Measurements from ENCODE around the gene HDAC11. TPM values are rescaled to one million over a fixed set of nuclear protein-coding genes. Genes with fewer than 3 reads are reported as not detected.

The HDAC11 gene
- 2.7 and 8.1 TPM in 2 replicates for total RNA-seq (2011; cell fraction: chromatin; rRNA removed; ENCODE audit: low replicate concordance)
- total RNA-seq (2011; cell fraction: nucleolus; rRNA removed), result 7.7 and 8.8 TPM in 2 replicates
- total RNA-seq (2011; cell fraction: nucleoplasm; rRNA removed), result 5.1 and 6.9 TPM in 2 replicates
- total RNA-seq (2014; rRNA removed), result 4.1 and 8.2 TPM in 2 replicates
- total RNA-seq (2014; rRNA removed; fragmentation: Illumina TruSeq; extraction: Trizol), result 2.5 and 3.1 TPM in 2 replicates
- 4.6 TPM in 2 replicates for total RNA-seq (2015; rRNA removed; fragmentation: Illumina TruSeq; extraction: Trizol)
- total RNA-seq (2021), result 4.6 and 6.0 TPM in 2 replicates
- polyA plus RNA-seq (2011; rRNA removed), result 4.6 and 6.4 TPM in 2 replicates
- polyA plus RNA-seq (2011; cell fraction: cytosol; rRNA removed), result 6.6 and 7.2 TPM in 2 replicates
- 4.0 and 4.1 TPM in 2 replicates for polyA plus RNA-seq (2011; cell fraction: nucleus; rRNA removed)
- polyA plus RNA-seq (2012), result 6.2 and 9.2 TPM in 2 replicates
- 4.5 and 4.9 TPM in 2 replicates for polyA plus RNA-seq (2014; fragmentation: Illumina TruSeq; extraction: Trizol)
- 1 to 10 TPM in 1 of 2 experiments, under 1 TPM in 1; 0.60 to 1.2 TPM for polyA plus RNA-seq (2014; fragmentation: Nextera tagmentation; extraction: Ambion mirVana)
- 5.0 and 7.9 TPM in 2 replicates for polyA plus RNA-seq (2014; rRNA removed)
- polyA minus RNA-seq (2011; rRNA and poly(A)+ RNA removed), result 3.7 and 4.3 TPM in 2 replicates
- polyA minus RNA-seq (2011; cell fraction: cytosol; rRNA and poly(A)+ RNA removed), result 2.7 and 3.1 TPM in 2 replicates
- polyA minus RNA-seq (2011; cell fraction: nucleus; rRNA and poly(A)+ RNA removed), result 2.4 and 4.4 TPM in 2 replicates
- percentile 49 among the genes with signal in this experiment for Bru-seq, nascent RNA
- percentile 43 among the genes with signal in this experiment for BruChase-seq, experiment 1, labeled RNA remaining after a 2-hour chase
- percentile 41 among the genes with signal in this experiment for BruChase-seq, experiment 2, labeled RNA remaining after a 6-hour chase
- long read RNA-seq, experiment 1, partial matches to known transcripts, result 7 of 27 reads
- long read RNA-seq, experiment 1, other reads (novel, unspliced or antisense), result 12 of 27 reads
- long read RNA-seq, experiment 2, partial matches to known transcripts, result 1 of 4 reads
- long read RNA-seq, experiment 2, other reads (novel, unspliced or antisense), result 3 of 4 reads
- long read RNA-seq, experiment 3, partial matches to known transcripts, result 1 of 6 reads
- long read RNA-seq, experiment 3, other reads (novel, unspliced or antisense), result 1 of 6 reads

- FAIRE-seq (peak; percentile 90), ATAC-seq (peak; percentile 96), DNase-seq (ENCODE audit: extremely low read depth in 1 of 4, low spot score in 3 of 4) (peak; percentile 99 to 100 (median 100))
- Histone ChIP-seq H2AFZ (ENCODE audit: low read depth, low read length) (peak within 1 kb of the TSS; percentile 95), H3K9ac (ENCODE audit: insufficient read depth in 1 of 2, low read depth in 2 of 2, low read length in 2 of 2) (peak within 1 kb of the TSS; percentile 75 to 93), H3K36me3 (ENCODE audit: control insufficient read depth, insufficient read depth, low read length) (no peaks in the 10 kb centered on the region; the same call in 2 of the 3 replicates), H3K27ac (ENCODE audit: extremely low read depth, low read depth, low read length) (peak within 1 kb of the TSS; percentile 81), H3K4me2 (ENCODE audit: insufficient read depth, low read length) (peak within 1 kb of the TSS; percentile 83), H3K4me1 (replicated peaks in 1 of 2; ENCODE audit: control insufficient read depth in 2 of 2, insufficient read depth in 2 of 2, low read length in 2 of 2) (peaks cover 28 to 53% of the 10 kb centered on the region in 2 experiments), H3K79me2 (ENCODE audit: control insufficient read depth, insufficient read depth, low read length) (no peaks in the 10 kb centered on the region; the same call in 2 of the 3 replicates), H3K4me3 (peak within 1 kb of the TSS; percentile 65), H4K20me1 (replicated peaks; ENCODE audit: control insufficient read depth, insufficient read depth, low read length) (0 out of 2 replicates have a peak, but pooled peaks cover under 1% of the 10 kb centered on the region), H3K9me3 (replicated peaks; ENCODE audit: control insufficient read depth, insufficient read depth, low read depth, low read length) (no peaks in the 10 kb centered on the region), H3K9me1 (ENCODE audit: control insufficient read depth, insufficient read depth, low read length) (no peaks in the 10 kb centered on the region), H3K27me3 (ENCODE audit: control insufficient read depth in 2 of 2, insufficient read depth in 2 of 2, low read length in 2 of 2) (no peaks in the 10 kb centered on the region)
- in situ Hi-C loops (cut with MboI) (no loop called here), intact Hi-C loops (cut with micrococcal nuclease) (no loop called here)
- CTCF ChIA-PET (ENCODE audit: low intra/inter-chr PET ratio), result no interaction called here
- TSS peak; percentile 93 for BruUV-seq (replicated peaks)
- POLR2A ChIA-PET, result interaction anchor here (0.6 to 1.1 kb wide), 8 partner anchors 12 to 380 kb away, joined by 3 to 5 read pairs (median 3); no protein-coding TSS in a partner anchor
- 2% methylated on average over 67 of the region's 67 CpGs for WGBS (ENCODE audit: insufficient coverage, low coverage, missing lambda C conversion rate)
- TF ChIP-seq ZNF583 (CRISPR knock-in tag; IDR thresholded peaks at IDR 0.05), result peak; percentile 15; the same call in 1 of the 2 replicates
- TF ChIP-seq TSC22D4 (tag; IDR thresholded peaks at IDR 0.05), result no peak
- TF ChIP-seq ARID2 (IDR thresholded peaks at IDR 0.05), result no peak; the same call in 1 of the 2 replicates
- peak; percentile 40 for TF ChIP-seq RBM22 (IDR thresholded peaks at IDR 0.05; ENCODE audit: low read depth, low read length, poor library complexity, severe bottlenecking)
- TF ChIP-seq STAT6 (CRISPR knock-in tag; IDR thresholded peaks at IDR 0.05), result peak; percentile 43; the same call in 1 of the 2 replicates
- peak; percentile 62 for TF ChIP-seq MAX (CRISPR knock-in tag; IDR thresholded peaks at IDR 0.05)
- no peak for TF ChIP-seq ZNF589 (CRISPR knock-in tag; IDR thresholded peaks at IDR 0.05; ENCODE audit: low read depth)
- TF ChIP-seq RBFOX2 (IDR thresholded peaks at IDR 0.05; ENCODE audit: low read depth, low read length), result peak; percentile 80
- no peak for TF ChIP-seq ZNF184 (CRISPR knock-in tag; IDR thresholded peaks at IDR 0.05)
- TF ChIP-seq SRSF9 (IDR thresholded peaks at IDR 0.05; ENCODE audit: borderline replicate concordance, low read depth, low read length), result no peak
- TF ChIP-seq GTF2E2 (tag; IDR thresholded peaks at IDR 0.05), result no peak
- peak; percentile 6; the same call in 1 of the 2 replicates for TF ChIP-seq PHB (CRISPR knock-in tag; IDR thresholded peaks at IDR 0.05)
Measured at GRCh38 chr3:13479582-13480339, at the start of gene HDAC11. TSS of gene HDAC11 (plus strand) at chr3:13480306. CDS start at chr3:13480348, 42 bp downstream.

Measured in K562 (cell line).